Upper lobe of left lung (tissue), 4 donors: ENCODE data around the gene CPPED1.
"Not testable (repeated sequence)": the region's sequence is repeated elsewhere in the genome, so short reads cannot be mapped to it uniquely, and the experiment has no call there.

ENCODE experiments used
- CTCF ChIP-seq, 6 experiments: fragments of 450-650 bp in 4 of 6; fragments of 200-600 bp in 2 of 6; sonication (generic) in 2 of 6; IDR thresholded peaks; one replicate each; pipeline ENCODE4 v1.5.1; 2016 to 2019; ENCODE audit warnings: antibody characterized with exemption in 6 of 6
- EP300 ChIP-seq, 4 donors: sonication (generic); formaldehyde crosslinking; IDR thresholded peaks; one replicate each; pipeline ENCODE4 v1.5.1; 2017; ENCODE audit warnings: antibody characterized with exemption in 4 of 4, control low read depth in 2 of 4
- POLR2A ChIP-seq, 4 donors: fragments of 450-650 bp; IDR thresholded peaks; one replicate each; pipeline ENCODE4 v1.5.1; 2016 to 2017; ENCODE audit warnings: antibody characterized with exemption in 4 of 4, mild to moderate bottlenecking in 2 of 4

- TF ChIP-seq EP300, CTCF, POLR2A (IDR thresholded peaks at IDR 0.05): not testable (repeated sequence)
Measured at GRCh38 chr16:12813734-12814133, 10.0 kb upstream of the CPPED1 start.
